HepG2 (cell line): ENCODE data around the gene PACS1. TPM values are rescaled to one million over a fixed set of nuclear protein-coding genes. Genes with fewer than 3 reads are reported as not detected.

Experiments used
- CREM ChIP-seq, 2 experiments: sonication (generic) in 1 of 2; formaldehyde crosslinking in 1 of 2; IDR thresholded peaks; 2 replicates each; pipeline versions ENCODE4 v1.4.0 to v1.6.1; 2016 to 2020; ENCODE audit warnings: antibody characterized with exemption in 1 of 2, mild to moderate bottlenecking in 1 of 2, missing genetic modification reagents in 1 of 2
- PTBP1 ChIP-seq: fragments of 200-400 bp; formaldehyde crosslinking; IDR thresholded peaks from 2 replicates; pipeline ENCODE4 v1.6.1; 2018; ENCODE audit warnings: low read length, low read depth; ENCODE audit not compliant: poor library complexity, severe bottlenecking
- SRSF9 ChIP-seq: fragments of 200-400 bp; formaldehyde crosslinking; IDR thresholded peaks from 2 replicates; pipeline ENCODE4 v1.6.1; 2018; ENCODE audit warnings: borderline replicate concordance, mild to moderate bottlenecking, low read depth, low read length; ENCODE audit not compliant: insufficient read depth, poor library complexity, severe bottlenecking
- YEATS2 ChIP-seq: sonication (generic); formaldehyde crosslinking; IDR thresholded peaks from 2 replicates; pipeline ENCODE4 v1.4.0; 2020; ENCODE audit warnings: missing genetic modification reagents, borderline replicate concordance
- polyA plus RNA-seq, 8 experiments: library from polyadenylated mRNA; depleted of rRNA in 3 of 8; stranded (reverse) in 7 of 8; unstranded in 1 of 8; fragments of >200 nt; fragmentation: Illumina TruSeq in 4 of 8; extraction: Trizol in 4 of 8; gene quantifications; 2 replicates each; pipeline versions ENCODE4 v1.2.1 to v1.2.3, GENCODE V29; 2011 to 2016; ENCODE audit warnings: low read depth in 4 of 8, missing spikeins in 1 of 8, mixed read lengths in 1 of 8; ENCODE audit not compliant: insufficient read depth in 1 of 8
- total RNA-seq, 5 experiments: library from RNA; depleted of rRNA; stranded (reverse); fragments of >200 nt; fragmentation: Illumina TruSeq; extraction: Trizol; gene quantifications; 2 replicates each; pipeline ENCODE4 v1.2.3, GENCODE V29; 2016; ENCODE audit warnings: low read depth in 1 of 5
- TF ChIP-seq, protein P1 (sequence below): sonication (generic); formaldehyde crosslinking; IDR thresholded peaks from 2 replicates; pipeline ENCODE4; 2020; ENCODE audit warnings: missing genetic modification reagents, mild to moderate bottlenecking, borderline replicate concordance
- TF ChIP-seq, protein P2 (sequence below): sonication (generic); formaldehyde crosslinking; IDR thresholded peaks from 2 replicates; pipeline ENCODE4 v1.4.0; 2020; ENCODE audit warnings: missing genetic modification reagents, mild to moderate bottlenecking, borderline replicate concordance
- TF ChIP-seq, protein P3 (sequence below): sonication (generic); formaldehyde crosslinking; IDR thresholded peaks from 2 replicates; pipeline ENCODE4 v1.5.0; 2020; ENCODE audit warnings: missing genetic modification reagents, mild to moderate bottlenecking, borderline replicate concordance
- TF ChIP-seq, protein P4 (sequence below): sonication (generic); formaldehyde crosslinking; IDR thresholded peaks from 2 replicates; pipeline ENCODE4 v1.5.0; 2020; ENCODE audit warnings: mild to moderate bottlenecking, missing genetic modification reagents, borderline replicate concordance

The PACS1 gene
- total and polyA plus RNA-seq, 2 of the 13 experiments (the other 11 are each of a cell fraction or from before 2014, with no cell fraction given), result 7.6 to 8.6 TPM

DNA sequence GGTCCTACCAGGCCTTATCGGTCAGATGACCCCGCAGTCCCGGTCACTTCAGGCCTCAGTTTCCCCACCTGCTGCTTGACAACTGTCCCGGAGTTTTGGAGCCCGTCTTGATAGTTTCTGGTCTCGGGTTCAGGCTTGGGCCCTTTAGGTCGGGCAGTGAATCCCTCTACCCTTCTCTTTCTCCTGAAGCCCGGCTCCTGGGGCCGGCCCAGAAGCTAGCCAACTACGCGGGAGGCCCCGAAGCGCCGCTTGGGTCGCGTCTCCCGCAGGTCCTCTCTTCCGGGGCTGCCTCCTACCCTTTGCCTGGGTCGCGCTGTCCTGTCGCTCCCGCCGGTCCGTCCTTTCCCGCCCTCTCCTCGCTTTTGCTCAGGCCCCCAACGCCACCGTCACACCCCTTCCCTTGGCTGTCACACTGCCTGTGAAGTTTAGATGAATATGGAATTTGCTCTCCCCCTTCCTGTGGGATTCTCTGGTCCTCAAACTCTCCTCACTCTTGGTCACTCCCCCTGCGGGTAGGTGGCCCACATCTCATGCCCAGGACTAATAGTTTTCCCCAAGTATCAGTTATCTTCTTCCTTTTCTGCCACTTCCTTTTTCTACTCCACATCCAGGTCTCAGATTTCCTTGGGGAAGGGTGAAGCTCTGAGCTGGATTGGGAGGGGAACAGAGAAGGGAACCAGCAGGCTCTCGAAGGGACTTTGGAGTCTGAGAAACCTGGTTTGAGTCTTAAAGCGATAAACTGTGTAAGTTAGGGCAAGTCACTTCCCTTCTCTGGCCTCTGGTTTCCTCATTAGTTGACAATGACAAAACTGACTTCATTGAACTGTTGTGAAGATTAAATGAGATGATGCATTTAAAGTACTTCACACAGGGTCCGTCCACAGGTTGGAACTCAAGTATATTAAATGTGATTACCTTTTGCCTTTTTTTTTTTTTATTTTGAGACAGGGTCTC lies 199.2 kb downstream of the PACS1 start (continued):
- TF ChIP-seq, protein P1, sequence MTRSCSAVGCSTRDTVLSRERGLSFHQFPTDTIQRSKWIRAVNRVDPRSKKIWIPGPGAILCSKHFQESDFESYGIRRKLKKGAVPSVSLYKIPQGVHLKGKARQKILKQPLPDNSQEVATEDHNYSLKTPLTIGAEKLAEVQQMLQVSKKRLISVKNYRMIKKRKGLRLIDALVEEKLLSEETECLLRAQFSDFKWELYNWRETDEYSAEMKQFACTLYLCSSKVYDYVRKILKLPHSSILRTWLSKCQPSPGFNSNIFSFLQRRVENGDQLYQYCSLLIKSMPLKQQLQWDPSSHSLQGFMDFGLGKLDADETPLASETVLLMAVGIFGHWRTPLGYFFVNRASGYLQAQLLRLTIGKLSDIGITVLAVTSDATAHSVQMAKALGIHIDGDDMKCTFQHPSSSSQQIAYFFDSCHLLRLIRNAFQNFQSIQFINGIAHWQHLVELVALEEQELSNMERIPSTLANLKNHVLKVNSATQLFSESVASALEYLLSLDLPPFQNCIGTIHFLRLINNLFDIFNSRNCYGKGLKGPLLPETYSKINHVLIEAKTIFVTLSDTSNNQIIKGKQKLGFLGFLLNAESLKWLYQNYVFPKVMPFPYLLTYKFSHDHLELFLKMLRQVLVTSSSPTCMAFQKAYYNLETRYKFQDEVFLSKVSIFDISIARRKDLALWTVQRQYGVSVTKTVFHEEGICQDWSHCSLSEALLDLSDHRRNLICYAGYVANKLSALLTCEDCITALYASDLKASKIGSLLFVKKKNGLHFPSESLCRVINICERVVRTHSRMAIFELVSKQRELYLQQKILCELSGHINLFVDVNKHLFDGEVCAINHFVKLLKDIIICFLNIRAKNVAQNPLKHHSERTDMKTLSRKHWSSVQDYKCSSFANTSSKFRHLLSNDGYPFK (CRISPR knock-in tag), result no peak
- TF ChIP-seq PTBP1 (no peak), YEATS2 (CRISPR knock-in tag) (no peak), SRSF9 (no peak), CREM (IDR thresholded peaks at IDR 0.05) (no peak), CREM (CRISPR knock-in tag; IDR thresholded peaks at IDR 0.05) (no peak)
- TF ChIP-seq, protein P2, sequence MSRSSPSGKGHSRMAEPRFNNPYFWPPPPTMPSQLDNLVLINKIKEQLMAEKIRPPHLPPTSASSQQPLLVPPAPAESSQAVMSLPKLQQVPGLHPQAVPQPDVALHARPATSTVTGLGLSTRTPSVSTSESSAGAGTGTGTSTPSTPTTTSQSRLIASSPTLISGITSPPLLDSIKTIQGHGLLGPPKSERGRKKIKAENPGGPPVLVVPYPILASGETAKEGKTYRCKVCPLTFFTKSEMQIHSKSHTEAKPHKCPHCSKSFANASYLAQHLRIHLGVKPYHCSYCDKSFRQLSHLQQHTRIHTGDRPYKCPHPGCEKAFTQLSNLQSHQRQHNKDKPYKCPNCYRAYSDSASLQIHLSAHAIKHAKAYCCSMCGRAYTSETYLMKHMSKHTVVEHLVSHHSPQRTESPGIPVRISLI (CRISPR knock-in tag), result no peak
- TF ChIP-seq, protein P3, sequence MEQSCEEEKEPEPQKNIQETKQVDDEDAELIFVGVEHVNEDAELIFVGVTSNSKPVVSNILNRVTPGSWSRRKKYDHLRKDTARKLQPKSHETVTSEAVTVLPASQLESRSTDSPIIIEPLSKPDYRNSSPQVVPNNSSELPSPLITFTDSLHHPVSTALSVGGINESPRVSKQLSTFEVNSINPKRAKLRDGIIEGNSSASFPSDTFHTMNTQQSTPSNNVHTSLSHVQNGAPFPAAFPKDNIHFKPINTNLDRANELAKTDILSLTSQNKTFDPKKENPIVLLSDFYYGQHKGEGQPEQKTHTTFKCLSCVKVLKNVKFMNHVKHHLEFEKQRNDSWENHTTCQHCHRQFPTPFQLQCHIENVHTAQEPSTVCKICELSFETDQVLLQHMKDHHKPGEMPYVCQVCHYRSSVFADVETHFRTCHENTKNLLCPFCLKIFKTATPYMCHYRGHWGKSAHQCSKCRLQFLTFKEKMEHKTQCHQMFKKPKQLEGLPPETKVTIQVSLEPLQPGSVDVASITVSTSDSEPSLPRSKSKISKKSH (CRISPR knock-in tag), result peak; percentile 40; the same call in 1 of the 2 replicates
- TF ChIP-seq, protein P4, sequence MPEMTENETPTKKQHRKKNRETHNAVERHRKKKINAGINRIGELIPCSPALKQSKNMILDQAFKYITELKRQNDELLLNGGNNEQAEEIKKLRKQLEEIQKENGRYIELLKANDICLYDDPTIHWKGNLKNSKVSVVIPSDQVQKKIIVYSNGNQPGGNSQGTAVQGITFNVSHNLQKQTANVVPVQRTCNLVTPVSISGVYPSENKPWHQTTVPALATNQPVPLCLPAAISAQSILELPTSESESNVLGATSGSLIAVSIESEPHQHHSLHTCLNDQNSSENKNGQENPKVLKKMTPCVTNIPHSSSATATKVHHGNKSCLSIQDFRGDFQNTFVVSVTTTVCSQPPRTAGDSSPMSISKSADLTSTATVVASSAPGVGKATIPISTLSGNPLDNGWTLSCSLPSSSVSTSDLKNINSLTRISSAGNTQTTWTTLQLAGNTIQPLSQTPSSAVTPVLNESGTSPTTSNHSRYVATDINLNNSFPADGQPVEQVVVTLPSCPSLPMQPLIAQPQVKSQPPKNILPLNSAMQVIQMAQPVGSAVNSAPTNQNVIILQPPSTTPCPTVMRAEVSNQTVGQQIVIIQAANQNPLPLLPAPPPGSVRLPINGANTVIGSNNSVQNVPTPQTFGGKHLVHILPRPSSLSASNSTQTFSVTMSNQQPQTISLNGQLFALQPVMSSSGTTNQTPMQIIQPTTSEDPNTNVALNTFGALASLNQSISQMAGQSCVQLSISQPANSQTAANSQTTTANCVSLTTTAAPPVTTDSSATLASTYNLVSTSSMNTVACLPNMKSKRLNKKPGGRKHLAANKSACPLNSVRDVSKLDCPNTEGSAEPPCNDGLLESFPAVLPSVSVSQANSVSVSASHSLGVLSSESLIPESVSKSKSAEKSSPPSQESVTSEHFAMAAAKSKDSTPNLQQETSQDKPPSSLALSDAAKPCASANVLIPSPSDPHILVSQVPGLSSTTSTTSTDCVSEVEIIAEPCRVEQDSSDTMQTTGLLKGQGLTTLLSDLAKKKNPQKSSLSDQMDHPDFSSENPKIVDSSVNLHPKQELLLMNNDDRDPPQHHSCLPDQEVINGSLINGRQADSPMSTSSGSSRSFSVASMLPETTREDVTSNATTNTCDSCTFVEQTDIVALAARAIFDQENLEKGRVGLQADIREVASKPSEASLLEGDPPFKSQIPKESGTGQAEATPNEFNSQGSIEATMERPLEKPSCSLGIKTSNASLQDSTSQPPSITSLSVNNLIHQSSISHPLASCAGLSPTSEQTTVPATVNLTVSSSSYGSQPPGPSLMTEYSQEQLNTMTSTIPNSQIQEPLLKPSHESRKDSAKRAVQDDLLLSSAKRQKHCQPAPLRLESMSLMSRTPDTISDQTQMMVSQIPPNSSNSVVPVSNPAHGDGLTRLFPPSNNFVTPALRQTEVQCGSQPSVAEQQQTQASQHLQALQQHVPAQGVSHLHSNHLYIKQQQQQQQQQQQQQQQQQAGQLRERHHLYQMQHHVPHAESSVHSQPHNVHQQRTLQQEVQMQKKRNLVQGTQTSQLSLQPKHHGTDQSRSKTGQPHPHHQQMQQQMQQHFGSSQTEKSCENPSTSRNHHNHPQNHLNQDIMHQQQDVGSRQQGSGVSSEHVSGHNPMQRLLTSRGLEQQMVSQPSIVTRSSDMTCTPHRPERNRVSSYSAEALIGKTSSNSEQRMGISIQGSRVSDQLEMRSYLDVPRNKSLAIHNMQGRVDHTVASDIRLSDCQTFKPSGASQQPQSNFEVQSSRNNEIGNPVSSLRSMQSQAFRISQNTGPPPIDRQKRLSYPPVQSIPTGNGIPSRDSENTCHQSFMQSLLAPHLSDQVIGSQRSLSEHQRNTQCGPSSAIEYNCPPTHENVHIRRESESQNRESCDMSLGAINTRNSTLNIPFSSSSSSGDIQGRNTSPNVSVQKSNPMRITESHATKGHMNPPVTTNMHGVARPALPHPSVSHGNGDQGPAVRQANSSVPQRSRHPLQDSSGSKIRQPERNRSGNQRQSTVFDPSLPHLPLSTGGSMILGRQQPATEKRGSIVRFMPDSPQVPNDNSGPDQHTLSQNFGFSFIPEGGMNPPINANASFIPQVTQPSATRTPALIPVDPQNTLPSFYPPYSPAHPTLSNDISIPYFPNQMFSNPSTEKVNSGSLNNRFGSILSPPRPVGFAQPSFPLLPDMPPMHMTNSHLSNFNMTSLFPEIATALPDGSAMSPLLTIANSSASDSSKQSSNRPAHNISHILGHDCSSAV (CRISPR knock-in tag), result no peak
